Measurements from ENCODE around the gene RNF167. TPM values are rescaled to one million over a fixed set of nuclear protein-coding genes. Genes with fewer than 3 reads are reported as not detected.

Gene RNF167
- total RNA-seq, 2 donors from 2014 or later: 120 to 123 TPM

- Histone ChIP-seq H3K27ac (ENCODE audit: low read depth, low read length) (peak overlapping the region; percentile 96), H3K4me3 (ENCODE audit: low read length) (peak overlapping the region; percentile 80), H3K4me1 (ENCODE audit: control insufficient read depth, insufficient read depth, low read length) (peaks cover 14% of the 10 kb centered on the region), H3K9me3 (ENCODE audit: control insufficient read depth, low read length) (no peaks in the 10 kb centered on the region), H3K27me3 (ENCODE audit: control insufficient read depth, insufficient read depth, low read length, poor library complexity, severe bottlenecking) (no peaks in the 10 kb centered on the region), H3K9ac (ENCODE audit: extremely low read depth, low read length, poor library complexity, severe bottlenecking) (peak overlapping the region; percentile 44), H3K36me3 (ENCODE audit: control insufficient read depth, insufficient read depth, low read length) (peaks cover 23% of the 10 kb centered on the region)
- Mint-ChIP-seq H3K4me3 (peak overlapping the region; percentile 93), H3K27me3 (ENCODE audit: insufficient read depth) (no peaks in the 10 kb centered on the region), H3K9me3 (no peaks in the 10 kb centered on the region), H3K27ac (peak overlapping the region; percentile 87), H3K36me3 (ENCODE audit: low read depth) (peaks cover 17% of the 10 kb centered on the region), H3K4me1 (peaks cover 30% of the 10 kb centered on the region)
- WGBS, 2 experiments (ENCODE audit: insufficient coverage in 1 of 2, insufficient read length in 1 of 2): 0 to 5% methylated on average over 34 to 52 of the region's 52 CpGs
- DNase-seq: peak; percentile 84
- TF ChIP-seq, protein P1, sequence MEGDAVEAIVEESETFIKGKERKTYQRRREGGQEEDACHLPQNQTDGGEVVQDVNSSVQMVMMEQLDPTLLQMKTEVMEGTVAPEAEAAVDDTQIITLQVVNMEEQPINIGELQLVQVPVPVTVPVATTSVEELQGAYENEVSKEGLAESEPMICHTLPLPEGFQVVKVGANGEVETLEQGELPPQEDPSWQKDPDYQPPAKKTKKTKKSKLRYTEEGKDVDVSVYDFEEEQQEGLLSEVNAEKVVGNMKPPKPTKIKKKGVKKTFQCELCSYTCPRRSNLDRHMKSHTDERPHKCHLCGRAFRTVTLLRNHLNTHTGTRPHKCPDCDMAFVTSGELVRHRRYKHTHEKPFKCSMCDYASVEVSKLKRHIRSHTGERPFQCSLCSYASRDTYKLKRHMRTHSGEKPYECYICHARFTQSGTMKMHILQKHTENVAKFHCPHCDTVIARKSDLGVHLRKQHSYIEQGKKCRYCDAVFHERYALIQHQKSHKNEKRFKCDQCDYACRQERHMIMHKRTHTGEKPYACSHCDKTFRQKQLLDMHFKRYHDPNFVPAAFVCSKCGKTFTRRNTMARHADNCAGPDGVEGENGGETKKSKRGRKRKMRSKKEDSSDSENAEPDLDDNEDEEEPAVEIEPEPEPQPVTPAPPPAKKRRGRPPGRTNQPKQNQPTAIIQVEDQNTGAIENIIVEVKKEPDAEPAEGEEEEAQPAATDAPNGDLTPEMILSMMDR (conservative IDR thresholded peaks at IDR 0.05): no peak
Observed at GRCh38 chr17:4950075-4950745, 10.1 kb downstream of the RNF167 start.

- TF ChIP-seq, protein P1 (conservative IDR thresholded peaks at IDR 0.05): no peak
- peak within 1 kb of the TSS; percentile 87 for H3K27ac Mint-ChIP-seq
- peak within 1 kb of the TSS; percentile 44 for H3K9ac ChIP-seq (ENCODE audit: extremely low read depth, low read length, poor library complexity, severe bottlenecking)
- no peaks in the 10 kb centered on the region for H3K27me3 Mint-ChIP-seq (ENCODE audit: insufficient read depth)
- H3K9me3 Mint-ChIP-seq: no peaks in the 10 kb centered on the region
- peaks cover 25% of the 10 kb centered on the region for H3K4me1 Mint-ChIP-seq
- H3K4me3 ChIP-seq (ENCODE audit: low read length): peak within 1 kb of the TSS; percentile 80
- peaks cover 9% of the 10 kb centered on the region for H3K4me1 ChIP-seq (ENCODE audit: control insufficient read depth, insufficient read depth, low read length)
- peak; percentile 77 for DNase-seq
- H3K27ac ChIP-seq (ENCODE audit: low read depth, low read length): peak within 1 kb of the TSS; percentile 96
- no peaks in the 10 kb centered on the region for H3K27me3 ChIP-seq (ENCODE audit: control insufficient read depth, insufficient read depth, low read length, poor library complexity, severe bottlenecking)
- 32 to 56% methylated on average over 3 to 7 of the region's 7 CpGs for WGBS, 2 experiments (ENCODE audit: insufficient coverage in 1 of 2, insufficient read length in 1 of 2)
- peaks cover 17% of the 10 kb centered on the region for H3K36me3 ChIP-seq (ENCODE audit: control insufficient read depth, insufficient read depth, low read length)
- peaks cover 11% of the 10 kb centered on the region for H3K36me3 Mint-ChIP-seq (ENCODE audit: low read depth)
- H3K4me3 Mint-ChIP-seq: peak within 1 kb of the TSS; percentile 93
- no peaks in the 10 kb centered on the region for H3K9me3 ChIP-seq (ENCODE audit: control insufficient read depth, low read length)
Observed at GRCh38 chr17:4950746-4951204, 10.7 kb downstream of the RNF167 start, which contains the start of gene ENO3. TSS of gene ENO3 (plus strand) at chr17:4951119. CDS start at chr17:4951830, 711 bp downstream.

GRCh38 chr17:4951486-4951885, 11.4 kb downstream of the RNF167 start:
- DNase-seq: no peak
- H3K4me3 ChIP-seq (ENCODE audit: low read length): peak overlapping the region; percentile 80
- H3K9ac ChIP-seq (ENCODE audit: extremely low read depth, low read length, poor library complexity, severe bottlenecking): no peak overlapping the region
- peaks cover 22% of the 10 kb centered on the region for H3K4me1 Mint-ChIP-seq
- H3K36me3 ChIP-seq (ENCODE audit: control insufficient read depth, insufficient read depth, low read length): peaks cover 10% of the 10 kb centered on the region
- H3K27me3 ChIP-seq (ENCODE audit: control insufficient read depth, insufficient read depth, low read length, poor library complexity, severe bottlenecking): no peaks in the 10 kb centered on the region
- H3K4me3 Mint-ChIP-seq: peak overlapping the region; percentile 93
- TF ChIP-seq, protein P1 (conservative IDR thresholded peaks at IDR 0.05): no peak
- no peaks in the 10 kb centered on the region for H3K27me3 Mint-ChIP-seq (ENCODE audit: insufficient read depth)
- H3K36me3 Mint-ChIP-seq (ENCODE audit: low read depth): peaks cover 11% of the 10 kb centered on the region
- 76% methylated on average over 3 of the region's 3 CpGs; no CpG with 5 or more reads in 1 of the 2 experiments for WGBS, 2 experiments (ENCODE audit: insufficient coverage in 1 of 2, insufficient read length in 1 of 2)
- H3K9me3 Mint-ChIP-seq: no peaks in the 10 kb centered on the region
- H3K4me1 ChIP-seq (ENCODE audit: control insufficient read depth, insufficient read depth, low read length): peaks cover 9% of the 10 kb centered on the region
- no peaks in the 10 kb centered on the region for H3K9me3 ChIP-seq (ENCODE audit: control insufficient read depth, low read length)
- H3K27ac ChIP-seq (ENCODE audit: low read depth, low read length): peak overlapping the region; percentile 96
- H3K27ac Mint-ChIP-seq: peak overlapping the region; percentile 87
